H9 (cell line): Measurements from ENCODE around the gene FSTL4. TPM values are rescaled to one million over a fixed set of nuclear protein-coding genes. Genes with fewer than 3 reads are reported as not detected.

ENCODE experiments used
- DNase-seq: peaks from one replicate; pipeline ENCODE4 v3.0.0-alpha.2; 2017
- H2AFZ ChIP-seq: one replicate; pipeline ENCODE4 v1.6.1; 2013; ENCODE audit warnings: mild to moderate bottlenecking, low read length, control low read depth, moderate library complexity
- H2AK5ac ChIP-seq: 2 replicates; pipeline ENCODE4 v1.6.1; 2013; ENCODE audit warnings: low read length, control low read depth, mixed read lengths; ENCODE audit not compliant: insufficient read length
- H2BK120ac ChIP-seq: one replicate; pipeline ENCODE4 v1.6.1; 2013; ENCODE audit warnings: low read depth, mild to moderate bottlenecking, low read length, control low read depth, inconsistent platforms; ENCODE audit not compliant: poor library complexity, severe bottlenecking
- H2BK12ac ChIP-seq: 2 replicates; pipeline ENCODE4 v1.6.1; 2013; ENCODE audit warnings: low read length, control low read depth, mixed read lengths, low read depth; ENCODE audit not compliant: insufficient read length
- H2BK15ac ChIP-seq: 2 replicates; pipeline ENCODE4 v1.6.1; 2013; ENCODE audit warnings: low read depth, low read length, control low read depth
- H2BK20ac ChIP-seq: one replicate; pipeline ENCODE4 v1.6.1; 2013; ENCODE audit warnings: low read depth, mild to moderate bottlenecking, low read length, control low read depth, inconsistent platforms; ENCODE audit not compliant: poor library complexity, severe bottlenecking
- H2BK5ac ChIP-seq: 2 replicates; pipeline ENCODE4 v1.6.1; 2013; ENCODE audit warnings: low read length, control low read depth, mixed read lengths; ENCODE audit not compliant: insufficient read length
- H3K14ac ChIP-seq: 2 replicates; pipeline ENCODE4 v1.6.1; 2013; ENCODE audit warnings: low read length, control low read depth; ENCODE audit not compliant: insufficient read depth
- H3K18ac ChIP-seq: 2 replicates; pipeline ENCODE4 v1.6.1; 2013; ENCODE audit warnings: low read depth, mild to moderate bottlenecking, mixed read lengths, low read length, control low read depth; ENCODE audit not compliant: insufficient read length
- H3K23ac ChIP-seq: 2 replicates; pipeline ENCODE4 v1.6.1; 2013; ENCODE audit warnings: low read length, control low read depth, mixed read lengths, low read depth; ENCODE audit not compliant: insufficient read length
- H3K23me2 ChIP-seq: 2 replicates; pipeline ENCODE4 v1.6.1; 2013; ENCODE audit warnings: low read depth, mild to moderate bottlenecking, mixed read lengths, low read length, control low read depth; ENCODE audit not compliant: insufficient read length, poor library complexity, severe bottlenecking
- H3K27ac ChIP-seq: 2 replicates; pipeline ENCODE4 v1.5.1; 2013; ENCODE audit warnings: low read length, control low read depth, mixed read lengths, low read depth; ENCODE audit not compliant: insufficient read length
- H3K27me3 ChIP-seq: 2 replicates; pipeline ENCODE4 v1.6.1; 2013; ENCODE audit warnings: low read length, control low read depth, inconsistent platforms; ENCODE audit not compliant: insufficient read depth
- H3K4ac ChIP-seq: 2 replicates; pipeline ENCODE4 v1.6.1; 2013; ENCODE audit warnings: low read depth, mild to moderate bottlenecking, control low read depth, inconsistent platforms, low read length, moderate library complexity
- H3K4me1 ChIP-seq: 2 replicates; pipeline ENCODE4 v1.6.1; 2013; ENCODE audit warnings: low read length, control low read depth, inconsistent platforms; ENCODE audit not compliant: insufficient read depth
- H3K4me2 ChIP-seq: 2 replicates; pipeline ENCODE4 v1.6.1; 2013; ENCODE audit warnings: low read length, control low read depth, mixed read lengths; ENCODE audit not compliant: insufficient read length, insufficient read depth
- H3K56ac ChIP-seq: 2 replicates; pipeline ENCODE4 v1.6.1; 2013; ENCODE audit warnings: low read depth, mild to moderate bottlenecking, mixed read lengths, low read length, control low read depth; ENCODE audit not compliant: insufficient read length
- H3K79me1 ChIP-seq: 2 replicates; pipeline ENCODE4 v1.6.1; 2013; ENCODE audit warnings: low read depth, mild to moderate bottlenecking, moderate library complexity, low read length, control low read depth, inconsistent platforms; ENCODE audit not compliant: insufficient read depth, poor library complexity, severe bottlenecking
- H3K79me2 ChIP-seq: 2 replicates; pipeline ENCODE4 v1.6.1; 2013; ENCODE audit warnings: low read length, control low read depth, inconsistent platforms; ENCODE audit not compliant: insufficient read depth
- H3K9ac ChIP-seq: 2 replicates; pipeline ENCODE4 v1.6.1; 2013; ENCODE audit warnings: low read length, control low read depth, mixed read lengths; ENCODE audit not compliant: insufficient read length; ENCODE audit errors: extremely low read depth
- H3K9me3 ChIP-seq: one replicate; pipeline ENCODE4 v1.6.1; 2013; ENCODE audit warnings: low read depth, low read length, inconsistent platforms; ENCODE audit not compliant: control insufficient read depth
- H3T11ph ChIP-seq: one replicate; pipeline ENCODE4 v1.6.1; 2013; ENCODE audit warnings: mild to moderate bottlenecking, low read length, control low read depth, inconsistent platforms
- H4K20me1 ChIP-seq: one replicate; pipeline ENCODE4 v1.6.1; 2013; ENCODE audit not compliant: control insufficient read depth, insufficient read length, insufficient read depth
- H4K5ac ChIP-seq: 2 replicates; pipeline ENCODE4 v1.6.1; 2013; ENCODE audit warnings: low read depth, mild to moderate bottlenecking, mixed read lengths, low read length, control low read depth; ENCODE audit not compliant: insufficient read length
- H4K8ac ChIP-seq: replicated peaks from 2 replicates; pipeline ENCODE4 v1.6.1; 2013; ENCODE audit warnings: low read length, control low read depth, mixed read lengths, low read depth; ENCODE audit not compliant: insufficient read length
- H4K91ac ChIP-seq: 2 replicates; pipeline ENCODE4 v1.6.1; 2013; ENCODE audit warnings: low read depth, mild to moderate bottlenecking, moderate library complexity, mixed read lengths, low read length, control low read depth; ENCODE audit not compliant: insufficient read length
- H3K27ac Mint-ChIP-seq, 3 experiments: 2 replicates in 2 of 3; 3 replicates in 1 of 3; pipeline ENCODE4 v1.8.0; 2020 to 2021; ENCODE audit warnings: mixed read lengths in 3 of 3, mild to moderate bottlenecking in 1 of 3, moderate library complexity in 1 of 3
- H3K27me3 Mint-ChIP-seq: 2 replicates; pipeline ENCODE4 v1.8.0; 2021; ENCODE audit warnings: low read depth, mild to moderate bottlenecking, moderate library complexity, mixed read lengths
- H3K36me3 Mint-ChIP-seq, 3 experiments: 2 replicates in 2 of 3; 3 replicates in 1 of 3; pipeline ENCODE4 v1.8.0; 2020 to 2021; ENCODE audit warnings: low read depth in 3 of 3, mixed read lengths in 3 of 3; ENCODE audit not compliant: insufficient read depth in 1 of 3
- H3K4me1 Mint-ChIP-seq, 2 experiments: 2 replicates each; pipeline ENCODE4 v1.8.0; 2020; ENCODE audit warnings: mixed read lengths in 2 of 2
- H3K4me3 Mint-ChIP-seq, 2 experiments: 2 replicates in 1 of 2; 3 replicates in 1 of 2; pipeline ENCODE4 v1.8.0; 2020 to 2021; ENCODE audit warnings: mild to moderate bottlenecking in 2 of 2, mixed read lengths in 2 of 2, moderate library complexity in 1 of 2
- H3K9me3 Mint-ChIP-seq, 2 experiments: 2 replicates in 1 of 2; 3 replicates in 1 of 2; pipeline ENCODE4 v1.8.0; 2020; ENCODE audit warnings: mild to moderate bottlenecking in 2 of 2, mixed read lengths in 2 of 2, moderate library complexity in 1 of 2
- WGBS: extraction: QIAGEN DNeasy Blood & Tissue Kit; methylation state at CpG from one replicate; pipeline ENCODE4 v1.1.7; 2013; ENCODE audit warnings: missing lambda C conversion rate, low lambda C conversion rate, mixed read lengths; ENCODE audit not compliant: insufficient read length; ENCODE audit errors: extremely low coverage; 5-methylcytosine and 5-hydroxymethylcytosine counted together
- total RNA-seq: library from RNA; stranded (reverse); gene quantifications from 2 replicates; pipeline ENCODE4 v1.2.1, GENCODE V29; 2021
- TF ChIP-seq, protein P1 (sequence below): fragments of 200-600 bp; sonication (generic); conservative IDR thresholded peaks from 3 replicates; pipeline ENCODE4 v1.8.0; 2021; ENCODE audit warnings: antibody characterized with exemption, mild to moderate bottlenecking

Gene FSTL4
- total RNA-seq, 1 experiment from 2014 or later: 5.7 TPM

DNA sequence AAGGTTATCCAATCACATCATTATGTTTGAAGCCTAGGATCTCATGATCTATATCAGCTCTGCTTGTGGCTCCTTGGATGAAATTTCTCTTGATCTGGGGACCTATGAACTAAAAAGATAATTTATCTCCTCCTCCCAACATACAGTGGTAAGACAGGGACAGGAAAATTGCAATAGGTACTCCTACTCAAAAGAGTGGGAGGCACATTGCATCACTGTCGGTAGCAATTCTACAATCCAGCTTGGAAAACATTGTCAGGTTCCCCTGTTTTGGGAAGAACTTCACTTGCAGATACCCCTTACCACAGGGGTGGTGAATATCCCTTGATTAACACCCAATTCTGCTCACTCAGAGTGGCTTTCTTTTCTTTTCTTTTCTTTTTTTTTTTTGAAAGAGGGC, 452.8 kb downstream of the FSTL4 start:
- no peak overlapping the region for H3K18ac ChIP-seq
- H2BK15ac ChIP-seq: no peak overlapping the region
- no peak overlapping the region for H3K9ac ChIP-seq
- Mint-ChIP-seq H3K9me3 (no peaks in the 10 kb centered on the region), H3K36me3 (no peaks in the 10 kb centered on the region), H3K27ac (no peak overlapping the region), H3K4me3 (no peak overlapping the region), H3K27me3 (peaks cover 5% of the 10 kb centered on the region; the same call in 1 of the 2 replicates), H3K4me1 (no peaks in the 10 kb centered on the region)
- H2BK120ac ChIP-seq: no peak overlapping the region
- H3K79me1 ChIP-seq: no peaks in the 10 kb centered on the region
- no peaks in the 10 kb centered on the region for H3K27me3 ChIP-seq
- no peak overlapping the region for H3K23ac ChIP-seq
- H2BK20ac ChIP-seq: no peak overlapping the region
- no peak overlapping the region for H2AFZ ChIP-seq
- H2BK12ac ChIP-seq: no peak overlapping the region
- H3K27ac ChIP-seq: no peak overlapping the region
- no peaks in the 10 kb centered on the region for H4K20me1 ChIP-seq
- H3K4me2 ChIP-seq: no peak overlapping the region
- WGBS: no CpG with 5 or more reads among the region's 1 CpG
- no peak overlapping the region for H3K4ac ChIP-seq
- H3K23me2 ChIP-seq: no peaks in the 10 kb centered on the region
- no peak overlapping the region for H2BK5ac ChIP-seq
- H3K9me3 ChIP-seq: no peaks in the 10 kb centered on the region
- no peak overlapping the region for H4K91ac ChIP-seq
- H3K14ac ChIP-seq: no peak overlapping the region
- H3K56ac ChIP-seq: no peak overlapping the region
- no peak overlapping the region for H2AK5ac ChIP-seq
- H4K8ac ChIP-seq: no peak overlapping the region
- no peak overlapping the region for H3T11ph ChIP-seq
- TF ChIP-seq, protein P1, sequence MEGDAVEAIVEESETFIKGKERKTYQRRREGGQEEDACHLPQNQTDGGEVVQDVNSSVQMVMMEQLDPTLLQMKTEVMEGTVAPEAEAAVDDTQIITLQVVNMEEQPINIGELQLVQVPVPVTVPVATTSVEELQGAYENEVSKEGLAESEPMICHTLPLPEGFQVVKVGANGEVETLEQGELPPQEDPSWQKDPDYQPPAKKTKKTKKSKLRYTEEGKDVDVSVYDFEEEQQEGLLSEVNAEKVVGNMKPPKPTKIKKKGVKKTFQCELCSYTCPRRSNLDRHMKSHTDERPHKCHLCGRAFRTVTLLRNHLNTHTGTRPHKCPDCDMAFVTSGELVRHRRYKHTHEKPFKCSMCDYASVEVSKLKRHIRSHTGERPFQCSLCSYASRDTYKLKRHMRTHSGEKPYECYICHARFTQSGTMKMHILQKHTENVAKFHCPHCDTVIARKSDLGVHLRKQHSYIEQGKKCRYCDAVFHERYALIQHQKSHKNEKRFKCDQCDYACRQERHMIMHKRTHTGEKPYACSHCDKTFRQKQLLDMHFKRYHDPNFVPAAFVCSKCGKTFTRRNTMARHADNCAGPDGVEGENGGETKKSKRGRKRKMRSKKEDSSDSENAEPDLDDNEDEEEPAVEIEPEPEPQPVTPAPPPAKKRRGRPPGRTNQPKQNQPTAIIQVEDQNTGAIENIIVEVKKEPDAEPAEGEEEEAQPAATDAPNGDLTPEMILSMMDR: no peak
- H4K5ac ChIP-seq: no peak overlapping the region
- no peak for DNase-seq
- H3K4me1 ChIP-seq: no peaks in the 10 kb centered on the region
- no peaks in the 10 kb centered on the region for H3K79me2 ChIP-seq
